Sigmoid colon (tissue), 7 donors: ENCODE results near the gene TGFBR2. TPM values are rescaled to one million over a fixed set of nuclear protein-coding genes. Genes with fewer than 3 reads are reported as not detected.

Experiments
- DNase-seq: peaks from one replicate; pipeline ENCODE4 v3.0.0-alpha.2; 2019
- H3K27ac ChIP-seq, 4 donors: fragments of 200-600 bp; sonication (generic); one replicate each; pipeline ENCODE4 v1.5.1; 2016 to 2019; ENCODE audit warnings: mild to moderate bottlenecking in 1 of 4
- H3K27me3 ChIP-seq, 3 donors: fragments of 200-600 bp; sonication (generic); one replicate each; pipeline ENCODE4 v1.5.1; 2019; ENCODE audit warnings: mild to moderate bottlenecking in 1 of 3
- H3K36me3 ChIP-seq, 4 donors: fragments of 200-600 bp; sonication (generic); one replicate each; pipeline ENCODE4 v1.5.1; 2016 to 2019
- H3K4me1 ChIP-seq, 4 donors: fragments of 200-600 bp; sonication (generic); one replicate each; pipeline ENCODE4 v1.5.1; 2017 to 2019
- H3K4me3 ChIP-seq, 4 donors: fragments of 200-600 bp; sonication (generic); one replicate each; pipeline ENCODE4 v1.5.1; 2017 to 2019; ENCODE audit warnings: mild to moderate bottlenecking in 2 of 4, moderate library complexity in 1 of 4
- H3K9me3 ChIP-seq, 4 donors: fragments of 200-600 bp in 3 of 4; sonication (generic) in 3 of 4; one replicate each; pipeline versions ENCODE4 v1.5.1 to v1.6.1; 2013 to 2019
- CTCF ChIP-seq, 4 experiments: fragments of 450-650 bp in 3 of 4; fragments of 200-600 bp in 1 of 4; IDR thresholded peaks; one replicate each; pipeline ENCODE4 v1.5.1; 2016 to 2019; ENCODE audit warnings: antibody characterized with exemption in 4 of 4, mild to moderate bottlenecking in 3 of 4, moderate library complexity in 2 of 4
- EP300 ChIP-seq, 4 donors: sonication (generic); formaldehyde crosslinking; IDR thresholded peaks; one replicate each; pipeline ENCODE4 v1.6.1; 2017; ENCODE audit warnings: antibody characterized with exemption in 4 of 4
- POLR2A ChIP-seq, 2 donors: fragments of 450-650 bp; IDR thresholded peaks; one replicate each; pipeline ENCODE4 v1.6.1; 2016; ENCODE audit warnings: antibody characterized with exemption in 2 of 2, mild to moderate bottlenecking in 2 of 2, moderate library complexity in 2 of 2
- POLR2AphosphoS5 ChIP-seq, 4 donors: sonication (generic); formaldehyde crosslinking; IDR thresholded peaks; one replicate each; pipeline ENCODE4 v1.6.1; 2017; ENCODE audit warnings: antibody characterized with exemption in 4 of 4
- WGBS, 2 donors: extraction: QIAGEN DNeasy Blood & Tissue Kit; methylation state at CpG; one replicate each; pipeline ENCODE4 v1.1.7; 2013; 5-methylcytosine and 5-hydroxymethylcytosine counted together
- intact Hi-C: fragments of 100-400 bp; cut with DNase I; formaldehyde crosslinking; loops from one replicate; pipeline ENCODE4 v1.15.1; 2023
- polyA plus RNA-seq, 3 donors: library from polyadenylated mRNA; stranded (reverse); fragments of 200-250 nt; gene quantifications; one replicate each; pipeline ENCODE4 v1.2.3, GENCODE V29; 2013
- total RNA-seq, 4 donors: library from RNA; depleted of rRNA; stranded (reverse); fragments of >200 nt; gene quantifications; one replicate each; pipeline ENCODE4 v1.1.0, GENCODE V29; 2016
- donor health status: healthy with polysubstance abuse.
- donor health status: Bipolar disorder and iron deficiency.
- donor health status: healthy.

Gene TGFBR2
- total and polyA plus RNA-seq, 7 donors: 9.9 to 243 (median 215) TPM

- Histone ChIP-seq H3K4me1 (peaks cover 0 to 11% (median 8%) of the 10 kb centered on the region in 4 donors), H3K9me3 (no peaks in the 10 kb centered on the region), H3K4me3 (no peak overlapping the region), H3K27ac (no peak overlapping the region), H3K27me3 (no peaks in the 10 kb centered on the region), H3K36me3 (no peaks in the 10 kb centered on the region)
- TF ChIP-seq POLR2A (IDR thresholded peaks at IDR 0.05) (no peak), EP300 (IDR thresholded peaks at IDR 0.05) (no peak), POLR2AphosphoS5 (IDR thresholded peaks at IDR 0.05) (no peak), CTCF (IDR thresholded peaks at IDR 0.05) (no peak)
- DNase-seq: no peak
- WGBS, 2 donors: 54 to 74% methylated on average over 5 of the region's 5 CpGs
- intact Hi-C loops: no loop called here
These were observed 114.3 kb downstream of the TGFBR2 start for GRCh38 chr3:30720586-30721313.

GRCh38 chr3:30721314-30721634 lies 114.9 kb downstream of the TGFBR2 start:
- H3K9me3 ChIP-seq: no peaks in the 10 kb centered on the region
- no peaks in the 10 kb centered on the region for H3K36me3 ChIP-seq
- intact Hi-C loops: no loop called here
- no peak overlapping the region for H3K27ac ChIP-seq
- 16 to 50% methylated on average over 2 of the region's 2 CpGs for WGBS, 2 donors
- H3K4me3 ChIP-seq: no peak overlapping the region
- TF ChIP-seq CTCF (IDR thresholded peaks at IDR 0.05) (no peak), POLR2A (IDR thresholded peaks at IDR 0.05) (no peak), EP300 (IDR thresholded peaks at IDR 0.05) (no peak), POLR2AphosphoS5 (IDR thresholded peaks at IDR 0.05) (no peak)
- no peak for DNase-seq
- H3K27me3 ChIP-seq: no peaks in the 10 kb centered on the region
- peaks cover 0 to 11% (median 8%) of the 10 kb centered on the region in 4 donors for H3K4me1 ChIP-seq

GRCh38 chr3:30723211-30723610 lies 116.8 kb downstream of the TGFBR2 start:
- 89 to 90% methylated on average over 1 of the region's 1 CpG for WGBS, 2 donors
- H3K27ac ChIP-seq: no peak overlapping the region
- DNase-seq: no peak
- TF ChIP-seq EP300 (IDR thresholded peaks at IDR 0.05): no peak
- no peak for TF ChIP-seq POLR2A (IDR thresholded peaks at IDR 0.05)
- no peak for TF ChIP-seq POLR2AphosphoS5 (IDR thresholded peaks at IDR 0.05)
- no peak for TF ChIP-seq CTCF (IDR thresholded peaks at IDR 0.05)
- H3K9me3 ChIP-seq: no peaks in the 10 kb centered on the region
- intact Hi-C loops: no loop called here
- peaks cover 0 to 11% (median 8%) of the 10 kb centered on the region in 4 donors for H3K4me1 ChIP-seq
- H3K27me3 ChIP-seq: no peaks in the 10 kb centered on the region
- H3K4me3 ChIP-seq: no peak overlapping the region
- H3K36me3 ChIP-seq: no peaks in the 10 kb centered on the region

GRCh38 chr3:30724863-30725262 lies 118.5 kb downstream of the TGFBR2 start:
- 89 to 96% methylated on average over 3 of the region's 3 CpGs for WGBS, 2 donors
- Histone ChIP-seq H3K4me1 (peaks cover 0 to 11% (median 8%) of the 10 kb centered on the region in 4 donors), H3K4me3 (no peak overlapping the region), H3K27ac (no peak overlapping the region), H3K9me3 (no peaks in the 10 kb centered on the region), H3K36me3 (no peaks in the 10 kb centered on the region), H3K27me3 (no peaks in the 10 kb centered on the region)
- intact Hi-C loops: no loop called here
- DNase-seq: no peak
- TF ChIP-seq CTCF (IDR thresholded peaks at IDR 0.05) (no peak), EP300 (IDR thresholded peaks at IDR 0.05) (no peak), POLR2A (IDR thresholded peaks at IDR 0.05) (no peak), POLR2AphosphoS5 (IDR thresholded peaks at IDR 0.05) (no peak)

- DNase-seq: no peak
- no peaks in the 10 kb centered on the region for H3K36me3 ChIP-seq
- no peaks in the 10 kb centered on the region for H3K4me1 ChIP-seq
- no peak overlapping the region for H3K4me3 ChIP-seq
- intact Hi-C loops: no loop called here
- WGBS, 2 donors: 98 to 99% methylated on average over 4 of the region's 4 CpGs
- no peaks in the 10 kb centered on the region for H3K27me3 ChIP-seq
- H3K27ac ChIP-seq: no peak overlapping the region
- no peak for TF ChIP-seq POLR2AphosphoS5 (IDR thresholded peaks at IDR 0.05)
- no peaks in the 10 kb centered on the region for H3K9me3 ChIP-seq
These were observed 121.7 kb downstream of the TGFBR2 start for GRCh38 chr3:30728143-30728542.
